Panc1 (cell line): ENCODE data around the gene FMOD.

ENCODE experiments used
- CTCF ChIP-seq: fragments of 450-650 bp; IDR thresholded peaks from 2 replicates; pipeline ENCODE4 v1.5.1; 2017; ENCODE audit warnings: mild to moderate bottlenecking
- TCF7L2 ChIP-seq: IDR thresholded peaks from 2 replicates; pipeline ENCODE4 v1.6.1; 2011; ENCODE audit warnings: mild to moderate bottlenecking, low read depth, low read length, inconsistent platforms

DNA sequence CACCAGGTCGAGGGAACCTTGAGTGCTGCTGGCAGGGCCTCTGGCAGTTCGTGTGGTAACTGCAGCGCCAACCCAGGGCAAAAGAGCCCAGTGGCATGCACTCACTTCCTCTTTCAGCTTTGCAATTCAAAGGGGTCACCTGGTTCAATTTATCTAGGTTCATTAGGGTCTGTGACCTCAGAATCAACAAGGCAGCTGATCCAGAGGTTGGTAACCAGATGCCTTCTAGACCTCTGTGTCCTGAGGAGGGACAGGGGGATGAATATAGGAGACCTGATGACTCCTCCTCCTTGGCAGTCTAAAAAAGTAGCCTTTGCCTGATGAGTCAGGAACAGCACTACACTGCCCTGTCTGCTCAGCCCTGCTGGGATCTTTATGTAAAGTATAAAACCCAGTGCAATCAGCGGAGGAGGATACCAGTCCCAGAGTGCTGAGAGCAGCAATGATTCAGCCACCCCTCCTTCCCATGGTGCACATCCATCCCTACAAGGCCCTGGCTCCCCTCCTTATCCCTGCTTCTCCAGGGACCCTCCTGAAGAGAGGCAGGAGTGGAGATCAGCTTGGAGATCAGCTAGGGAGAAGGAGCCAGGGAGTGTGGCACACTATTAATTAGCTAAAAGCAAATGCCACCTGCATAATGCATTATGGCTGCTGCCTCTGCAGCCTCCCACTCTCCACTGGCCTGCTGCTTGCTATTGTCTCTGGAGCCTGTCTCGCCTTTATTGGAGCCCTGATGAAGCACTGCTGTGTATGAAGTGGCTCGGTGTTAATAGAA, 11.2 kb upstream of the FMOD start:
- no peak for TF ChIP-seq CTCF
- no peak for TF ChIP-seq TCF7L2
